Skeletal muscle satellite cell (primary cell): ENCODE results near the gene C1QTNF12.

Experiments
- H3K27me3 ChIP-seq: 2 replicates; pipeline ENCODE4 v1.7.0; 2013; ENCODE audit warnings: low read length; ENCODE audit not compliant: control insufficient read depth, insufficient read depth
- H3K36me3 ChIP-seq: 2 replicates; pipeline ENCODE4 v1.7.0; 2013; ENCODE audit warnings: mild to moderate bottlenecking, control low read depth, low read length; ENCODE audit not compliant: insufficient read depth
- H3K4me1 ChIP-seq: 2 replicates; pipeline ENCODE4 v1.7.0; 2013; ENCODE audit warnings: low read length; ENCODE audit not compliant: control insufficient read depth, insufficient read depth
- H3K4me2 ChIP-seq: 2 replicates; pipeline ENCODE4 v1.7.0; 2013; ENCODE audit warnings: mild to moderate bottlenecking, low read length
- H3K4me3 ChIP-seq: 2 replicates; pipeline ENCODE4 v1.7.0; 2013; ENCODE audit warnings: low read length
- H3K9ac ChIP-seq: 2 replicates; pipeline ENCODE4 v1.7.0; 2013; ENCODE audit warnings: mild to moderate bottlenecking, low read depth, low read length, moderate library complexity
- H3K9me3 ChIP-seq: replicated peaks from 2 replicates; pipeline ENCODE4 v1.7.0; 2013; ENCODE audit warnings: mild to moderate bottlenecking, control low read depth, low read length

The C1QTNF12 gene

DNA sequence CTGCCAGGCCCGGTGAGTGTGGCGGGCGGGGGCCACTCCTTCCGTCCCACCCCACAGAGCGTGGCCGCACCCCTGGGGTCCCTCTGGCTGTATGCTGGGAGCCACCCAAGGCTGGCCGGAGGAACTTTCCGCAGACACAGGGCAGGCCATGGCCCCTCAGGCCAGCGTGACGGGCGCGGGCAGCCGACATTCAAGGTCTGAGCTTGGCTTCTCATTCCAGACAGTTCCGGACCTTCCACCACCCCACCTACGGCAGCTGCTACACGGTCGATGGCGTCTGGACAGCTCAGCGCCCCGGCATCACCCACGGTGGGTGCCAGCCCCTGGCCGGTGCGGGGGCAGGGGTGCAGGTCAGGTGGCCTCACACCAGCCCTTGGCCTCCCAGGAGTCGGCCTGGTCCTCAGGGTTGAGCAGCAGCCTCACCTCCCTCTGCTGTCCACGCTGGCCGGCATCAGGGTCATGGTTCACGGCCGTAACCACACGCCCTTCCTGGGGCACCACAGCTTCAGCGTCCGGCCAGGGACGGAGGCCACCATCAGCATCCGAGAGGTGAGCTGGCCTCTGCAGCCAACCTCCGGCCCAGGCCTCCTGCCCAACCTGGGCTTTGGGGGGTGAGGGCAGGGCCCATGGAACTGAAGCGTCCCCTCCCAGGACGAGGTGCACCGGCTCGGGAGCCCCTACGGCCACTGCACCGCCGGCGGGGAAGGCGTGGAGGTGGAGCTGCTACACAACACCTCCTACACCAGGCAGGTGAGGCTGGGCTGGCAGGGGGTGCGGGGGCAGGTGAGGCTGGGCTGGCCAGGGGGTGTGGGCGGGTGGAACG lies 41.0 kb upstream of the C1QTNF12 start:
- Histone ChIP-seq H3K4me3 (no peak overlapping the region), H3K4me1 (peaks cover 20% of the 10 kb centered on the region), H3K36me3 (peaks cover 2% of the 10 kb centered on the region), H3K4me2 (no peak overlapping the region), H3K9ac (no peak overlapping the region), H3K9me3 (no peaks in the 10 kb centered on the region), H3K27me3 (peaks cover 16% of the 10 kb centered on the region)

DNA sequence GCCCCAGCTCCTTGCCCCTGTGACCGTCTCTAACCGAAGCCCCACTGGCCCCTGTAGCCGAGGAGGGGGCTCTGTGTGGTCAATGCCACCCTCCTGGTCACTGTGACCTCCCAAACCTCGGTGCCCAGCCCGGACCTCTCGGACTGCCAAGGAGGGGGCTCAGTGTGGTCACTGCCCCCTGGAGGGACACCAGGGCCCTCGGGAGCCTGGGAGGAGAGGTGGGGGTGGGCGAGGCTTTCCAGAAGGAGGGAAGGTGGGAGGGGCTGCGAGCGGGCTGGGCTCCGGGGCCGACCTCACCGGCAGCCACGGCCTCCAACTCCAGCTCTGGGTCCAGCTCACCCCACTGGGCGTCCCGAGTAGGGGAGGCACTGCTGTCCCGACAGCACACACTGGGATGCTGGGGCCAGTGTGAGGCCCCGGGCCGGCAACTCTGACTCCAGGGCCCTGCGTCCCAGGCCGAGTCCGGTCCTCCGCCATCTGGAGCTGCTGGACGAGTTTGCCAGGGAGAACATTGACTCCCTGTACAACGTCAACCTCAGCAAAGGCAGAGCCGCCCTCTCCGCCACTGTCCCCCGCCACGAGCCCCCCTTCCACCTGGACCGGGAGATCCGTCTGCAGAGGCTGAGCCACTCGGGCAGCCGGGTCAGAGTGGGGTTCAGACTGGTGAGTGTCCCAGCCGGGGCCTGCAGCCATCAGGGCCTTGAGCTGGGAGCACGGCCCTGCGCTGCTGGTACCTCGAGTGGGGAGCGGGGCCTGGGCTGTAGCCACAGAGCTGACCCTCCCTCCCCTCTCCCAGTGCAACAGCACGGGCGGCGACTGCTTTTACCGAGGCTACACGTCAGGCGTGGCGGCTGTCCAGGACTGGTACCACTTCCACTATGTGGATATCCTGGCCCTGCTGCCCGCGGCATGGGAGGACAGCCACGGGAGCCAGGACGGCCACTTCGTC lies 40.1 kb upstream of the C1QTNF12 start:
- Histone ChIP-seq H3K36me3 (no peaks in the 10 kb centered on the region), H3K27me3 (peaks cover 16% of the 10 kb centered on the region), H3K4me2 (no peak overlapping the region), H3K9me3 (no peaks in the 10 kb centered on the region), H3K4me3 (no peak overlapping the region), H3K4me1 (peaks cover 28% of the 10 kb centered on the region), H3K9ac (no peak overlapping the region)

- peaks cover 21% of the 10 kb centered on the region for H3K4me1 ChIP-seq
- no peak overlapping the region for H3K4me3 ChIP-seq
- H3K27me3 ChIP-seq: peaks cover 16% of the 10 kb centered on the region
- H3K36me3 ChIP-seq: no peaks in the 10 kb centered on the region
- H3K4me2 ChIP-seq: no peak overlapping the region
- H3K9ac ChIP-seq: no peak overlapping the region
- no peaks in the 10 kb centered on the region for H3K9me3 ChIP-seq
These were observed 39.2 kb upstream of the C1QTNF12 start for GRCh38 chr1:1285611-1286311.

DNA sequence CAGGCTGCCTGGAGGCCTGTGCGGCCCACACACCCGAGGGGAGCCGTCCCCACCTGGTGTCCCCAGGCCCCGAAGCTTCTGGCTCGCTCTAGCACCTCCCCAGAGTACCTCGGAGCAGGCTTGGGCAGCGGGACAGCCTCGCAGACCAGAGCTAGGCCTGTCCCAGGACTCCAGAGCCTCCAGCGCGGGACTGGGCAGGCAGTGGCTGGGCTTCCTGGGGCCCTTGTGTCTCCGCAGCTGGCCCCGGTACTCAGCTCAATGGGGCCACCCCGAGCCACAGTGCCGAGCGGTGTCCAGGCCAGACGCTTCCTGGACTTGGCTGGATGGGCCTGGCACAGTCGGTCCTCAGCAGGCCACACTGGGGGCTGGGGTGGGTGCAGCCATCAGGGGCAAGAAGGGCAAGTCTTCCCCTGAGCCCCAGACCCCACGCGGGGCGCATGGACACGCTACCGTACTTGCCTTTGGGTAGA lies 38.6 kb upstream of the C1QTNF12 start:
- Histone ChIP-seq H3K9me3 (no peaks in the 10 kb centered on the region), H3K4me3 (no peak overlapping the region), H3K36me3 (no peaks in the 10 kb centered on the region), H3K4me2 (no peak overlapping the region), H3K27me3 (peaks cover 16% of the 10 kb centered on the region), H3K4me1 (peaks cover 16% of the 10 kb centered on the region), H3K9ac (no peak overlapping the region)

DNA sequence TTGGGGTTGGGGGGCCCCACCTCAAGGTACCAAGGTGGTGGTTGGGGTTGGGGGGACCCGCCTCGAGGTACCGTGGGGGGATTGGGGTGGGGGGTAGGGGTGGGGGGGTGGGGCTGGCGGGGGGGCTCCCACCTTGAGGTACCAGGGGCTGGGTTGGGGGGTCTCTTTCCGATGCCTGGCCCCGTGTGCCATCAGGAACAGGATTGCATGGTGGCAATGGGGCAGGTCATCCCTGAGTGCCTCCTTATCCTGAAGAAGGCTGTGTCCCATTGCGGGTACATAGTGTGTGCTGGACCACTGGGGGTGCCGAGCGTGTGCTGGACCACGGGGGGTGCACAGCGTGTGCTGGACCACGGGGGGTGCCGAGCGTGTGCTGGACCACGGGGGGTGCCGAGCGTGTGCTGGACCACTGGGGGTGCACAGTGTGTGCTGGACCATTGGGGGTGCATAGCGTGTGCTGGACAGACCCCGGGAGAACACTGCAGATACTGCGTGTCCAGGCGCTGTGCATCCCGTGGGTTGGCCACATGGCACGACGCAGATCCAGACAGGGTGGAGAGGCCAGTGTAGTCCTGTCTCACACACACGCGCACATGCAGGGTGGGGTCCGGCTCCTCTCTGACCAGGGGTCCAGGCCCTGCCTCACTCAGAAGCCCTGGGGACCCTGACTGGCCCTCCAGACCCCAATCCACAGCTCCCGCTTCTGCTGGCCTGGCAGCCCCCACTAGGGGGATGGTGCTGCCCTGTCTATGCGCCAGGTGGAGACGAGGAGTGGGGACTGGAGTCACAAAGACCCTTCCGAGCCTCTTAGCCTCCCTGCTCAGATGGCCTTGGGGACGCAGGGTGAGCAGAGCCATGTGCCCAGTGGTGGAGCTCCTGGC lies 37.9 kb upstream of the C1QTNF12 start:
- H3K4me1 ChIP-seq: peaks cover 16% of the 10 kb centered on the region
- no peak overlapping the region for H3K9ac ChIP-seq

GRCh38 chr1:1283821-1284220 lies 37.3 kb upstream of the C1QTNF12 start:
- H3K4me2 ChIP-seq: no peak overlapping the region
- H3K4me1 ChIP-seq: peaks cover 16% of the 10 kb centered on the region
- H3K27me3 ChIP-seq: peaks cover 16% of the 10 kb centered on the region

More for the DNA sequence above, 37.9 kb upstream of the C1QTNF12 start:
- Histone ChIP-seq H3K36me3 (no peaks in the 10 kb centered on the region), H3K27me3 (peaks cover 16% of the 10 kb centered on the region), H3K4me3 (no peak overlapping the region), H3K4me2 (no peak overlapping the region), H3K9me3 (no peaks in the 10 kb centered on the region)

GRCh38 chr1:1282998-1283397 lies 36.5 kb upstream of the C1QTNF12 start:
- H3K4me1 ChIP-seq: peaks cover 16% of the 10 kb centered on the region
- no peaks in the 10 kb centered on the region for H3K9me3 ChIP-seq
- H3K27me3 ChIP-seq: peaks cover 16% of the 10 kb centered on the region
- no peak overlapping the region for H3K9ac ChIP-seq
- H3K4me3 ChIP-seq: no peak overlapping the region
- H3K4me2 ChIP-seq: no peak overlapping the region
- H3K36me3 ChIP-seq: no peaks in the 10 kb centered on the region

More at GRCh38 chr1:1283821-1284220, 37.3 kb upstream of the C1QTNF12 start:
- no peaks in the 10 kb centered on the region for H3K36me3 ChIP-seq
- no peak overlapping the region for H3K9ac ChIP-seq
- no peak overlapping the region for H3K4me3 ChIP-seq
- H3K9me3 ChIP-seq: no peaks in the 10 kb centered on the region

DNA sequence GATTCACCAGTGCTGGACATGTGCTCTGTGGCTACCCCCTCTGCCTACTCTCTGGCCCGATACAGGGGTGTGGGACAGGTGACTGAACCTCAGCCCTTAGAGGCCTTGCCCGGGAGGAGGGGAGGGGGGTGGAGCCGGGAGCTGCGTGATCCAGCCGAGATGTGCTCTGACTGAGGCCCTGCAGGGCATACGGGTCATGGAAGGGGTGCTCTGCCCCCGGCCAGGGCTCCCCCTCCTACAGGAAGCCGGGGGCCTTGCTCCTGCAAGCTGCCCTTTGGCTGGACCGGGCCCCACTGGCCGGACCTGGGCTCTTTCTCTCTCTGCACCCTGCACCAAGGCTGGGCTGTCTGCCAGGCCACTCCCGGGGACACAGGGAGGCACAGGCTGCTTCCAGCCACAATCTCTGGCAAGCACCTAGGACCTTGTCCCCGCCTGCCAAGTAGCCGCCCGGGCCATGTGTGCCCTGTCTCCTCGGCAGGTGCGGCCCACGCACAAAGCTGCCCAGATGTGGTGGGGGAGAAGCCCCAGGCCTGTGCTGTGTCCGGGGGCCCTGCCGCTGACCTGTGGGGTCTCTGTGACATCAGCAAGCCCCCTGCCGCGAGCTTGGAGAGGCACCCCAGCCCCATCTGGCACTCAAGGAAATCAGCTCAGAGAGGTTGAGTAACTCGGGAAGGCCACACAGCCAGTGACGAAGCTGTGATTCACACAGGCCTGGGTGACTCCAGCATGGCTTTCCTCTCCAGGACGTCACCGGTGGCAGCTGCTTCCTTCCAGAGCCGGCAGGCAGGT lies 35.2 kb upstream of the C1QTNF12 start:
- Histone ChIP-seq H3K9ac (no peak overlapping the region), H3K4me1 (peaks cover 16% of the 10 kb centered on the region)

DNA sequence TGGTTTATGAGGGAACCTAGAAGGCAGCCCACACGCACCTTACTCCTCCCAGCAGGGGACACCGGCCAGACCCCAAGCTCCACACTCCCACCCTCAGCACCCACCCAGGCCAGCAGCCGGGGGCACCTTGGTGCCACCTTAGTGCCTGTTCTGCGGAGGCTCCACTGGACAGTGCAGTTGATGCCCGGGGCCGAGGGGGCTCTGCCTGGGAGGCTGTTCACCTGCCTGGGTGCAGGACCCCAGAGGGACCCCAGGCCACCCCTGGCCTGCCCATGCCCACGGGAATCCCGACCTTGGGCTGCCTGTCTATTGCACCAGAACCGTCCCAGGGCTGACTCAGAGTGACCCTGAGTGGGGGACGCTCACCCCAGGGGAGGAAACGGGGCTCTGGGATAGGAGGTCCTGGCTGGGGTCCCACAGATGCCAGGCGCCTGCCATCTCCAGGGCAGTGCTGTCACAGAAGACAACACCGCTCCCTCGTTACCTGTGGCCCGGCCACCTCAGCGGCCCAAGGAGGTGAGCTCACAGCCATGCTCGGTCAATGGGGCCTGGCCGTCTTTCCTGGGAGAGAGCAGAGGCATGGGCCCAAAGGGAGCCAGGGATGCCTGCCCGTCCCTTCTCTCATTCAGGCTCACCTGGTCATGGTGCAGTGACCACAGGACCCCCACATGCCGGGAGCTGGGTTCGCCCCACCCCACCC lies 34.4 kb upstream of the C1QTNF12 start:
- Histone ChIP-seq H3K4me3 (no peak overlapping the region), H3K9me3 (no peaks in the 10 kb centered on the region), H3K9ac (no peak overlapping the region), H3K27me3 (peaks cover 8% of the 10 kb centered on the region), H3K4me2 (no peak overlapping the region), H3K36me3 (no peaks in the 10 kb centered on the region), H3K4me1 (peaks cover 16% of the 10 kb centered on the region)

More for the DNA sequence above, 35.2 kb upstream of the C1QTNF12 start:
- H3K9me3 ChIP-seq: no peaks in the 10 kb centered on the region
- no peaks in the 10 kb centered on the region for H3K36me3 ChIP-seq
- H3K4me2 ChIP-seq: no peak overlapping the region
- no peak overlapping the region for H3K4me3 ChIP-seq
- H3K27me3 ChIP-seq: peaks cover 12% of the 10 kb centered on the region
